ENCODE results near the gene UMAD1.

Gene UMAD1

DNA sequence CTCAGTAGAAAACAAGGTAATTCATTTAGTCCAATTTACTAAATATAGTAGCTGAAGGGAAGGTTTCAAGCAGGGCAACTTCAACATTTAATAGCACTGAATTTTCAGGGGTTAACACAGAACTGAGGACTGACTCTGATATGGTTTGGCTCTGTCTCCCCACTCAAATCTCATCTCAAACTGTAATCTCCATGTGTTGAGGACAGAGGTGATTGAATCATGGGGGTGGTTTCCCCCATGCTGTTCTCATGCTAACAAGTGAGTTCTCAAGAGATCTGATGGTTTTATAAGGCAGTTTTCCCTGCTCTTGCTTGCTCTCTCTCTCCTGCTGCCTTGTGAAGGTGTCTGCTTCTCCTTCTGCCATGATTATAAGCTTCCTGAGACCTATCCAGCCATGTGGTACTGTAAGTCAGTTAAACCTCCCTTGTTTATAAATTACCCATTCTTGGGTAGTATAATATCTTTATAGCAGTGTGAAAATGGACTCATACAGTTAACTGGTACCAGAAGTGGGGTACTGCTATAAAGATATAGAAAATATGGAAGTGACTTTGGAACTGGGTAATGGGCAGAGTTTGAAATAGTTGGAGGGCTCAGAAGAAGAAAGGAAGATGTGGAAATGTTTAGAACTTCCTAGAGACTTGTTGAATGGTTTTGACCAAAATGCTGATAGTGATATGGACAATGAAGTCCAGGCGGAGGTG, 9.8 kb upstream of the UMAD1 start:
- no peak for DNase-seq
- Histone ChIP-seq H3K9me3 (ENCODE audit: insufficient read depth, low read length, severe bottlenecking) (no peaks in the 10 kb centered on the region), H3K27ac (ENCODE audit: low read length) (no peak overlapping the region), H3K4me3 (ENCODE audit: low read depth in 1 of 2, low read length in 2 of 2) (no peak overlapping the region), H3K4me2 (ENCODE audit: insufficient read depth, low read length) (no peak overlapping the region), H3K79me2 (ENCODE audit: insufficient read depth, low read length) (no peaks in the 10 kb centered on the region), H3K27me3 (ENCODE audit: insufficient read depth, low read length, poor library complexity) (no peaks in the 10 kb centered on the region), H4K20me1 (ENCODE audit: insufficient read depth, low read length) (no peaks in the 10 kb centered on the region), H2AFZ (ENCODE audit: low read depth, low read length) (no peak overlapping the region), H3K36me3 (ENCODE audit: insufficient read depth, low read length) (peaks cover 2% of the 10 kb centered on the region), H3K9ac (ENCODE audit: low read depth, low read length) (no peak overlapping the region), H3K4me1 (ENCODE audit: insufficient read depth, low read length) (no peaks in the 10 kb centered on the region)
- ATAC-seq (ENCODE audit: insufficient read depth, low read depth): no peak
- TF ChIP-seq EZH2 (IDR thresholded peaks at IDR 0.05; ENCODE audit: borderline replicate concordance, low read depth, low read length, severe bottlenecking): no peak
- TF ChIP-seq, protein P1, sequence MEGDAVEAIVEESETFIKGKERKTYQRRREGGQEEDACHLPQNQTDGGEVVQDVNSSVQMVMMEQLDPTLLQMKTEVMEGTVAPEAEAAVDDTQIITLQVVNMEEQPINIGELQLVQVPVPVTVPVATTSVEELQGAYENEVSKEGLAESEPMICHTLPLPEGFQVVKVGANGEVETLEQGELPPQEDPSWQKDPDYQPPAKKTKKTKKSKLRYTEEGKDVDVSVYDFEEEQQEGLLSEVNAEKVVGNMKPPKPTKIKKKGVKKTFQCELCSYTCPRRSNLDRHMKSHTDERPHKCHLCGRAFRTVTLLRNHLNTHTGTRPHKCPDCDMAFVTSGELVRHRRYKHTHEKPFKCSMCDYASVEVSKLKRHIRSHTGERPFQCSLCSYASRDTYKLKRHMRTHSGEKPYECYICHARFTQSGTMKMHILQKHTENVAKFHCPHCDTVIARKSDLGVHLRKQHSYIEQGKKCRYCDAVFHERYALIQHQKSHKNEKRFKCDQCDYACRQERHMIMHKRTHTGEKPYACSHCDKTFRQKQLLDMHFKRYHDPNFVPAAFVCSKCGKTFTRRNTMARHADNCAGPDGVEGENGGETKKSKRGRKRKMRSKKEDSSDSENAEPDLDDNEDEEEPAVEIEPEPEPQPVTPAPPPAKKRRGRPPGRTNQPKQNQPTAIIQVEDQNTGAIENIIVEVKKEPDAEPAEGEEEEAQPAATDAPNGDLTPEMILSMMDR (IDR thresholded peaks at IDR 0.05; ENCODE audit: borderline replicate concordance, extremely low read depth, low read length, poor library complexity, severe bottlenecking): no peak

DNA sequence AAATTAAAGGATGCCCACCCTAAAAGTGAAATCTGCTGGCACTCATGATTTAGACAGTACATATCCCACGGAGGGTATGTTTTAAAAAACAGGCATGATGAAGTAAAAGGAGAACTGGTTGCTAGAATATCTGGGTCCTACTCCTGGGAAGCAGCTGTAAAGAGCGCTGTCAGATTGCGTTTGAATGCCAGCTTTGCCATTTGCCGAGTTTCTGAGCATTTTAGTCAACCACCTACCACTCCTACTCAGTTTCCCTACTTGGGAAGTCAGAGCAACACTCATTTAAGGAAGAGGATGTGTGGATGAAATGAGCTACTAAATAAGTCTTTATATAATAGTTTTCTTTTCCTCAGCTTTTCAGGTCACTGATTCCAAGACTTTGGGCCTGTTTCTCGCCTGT, 1.1 kb upstream of the UMAD1 start:
- Histone ChIP-seq H3K27me3 (ENCODE audit: insufficient read depth, low read length, poor library complexity) (no peaks in the 10 kb centered on the region), H3K4me2 (ENCODE audit: insufficient read depth, low read length) (peak overlapping the region; percentile 88), H3K36me3 (ENCODE audit: insufficient read depth, low read length) (peaks cover 33% of the 10 kb centered on the region), H4K20me1 (ENCODE audit: insufficient read depth, low read length) (no peaks in the 10 kb centered on the region), H3K27ac (ENCODE audit: low read length) (peak overlapping the region; percentile 93), H3K9me3 (ENCODE audit: insufficient read depth, low read length, severe bottlenecking) (no peaks in the 10 kb centered on the region), H3K4me3 (ENCODE audit: low read depth in 1 of 2, low read length in 2 of 2) (peak overlapping the region; percentile 55 to 76), H3K79me2 (ENCODE audit: insufficient read depth, low read length) (peaks cover 44% of the 10 kb centered on the region), H3K4me1 (ENCODE audit: insufficient read depth, low read length) (peaks cover 33% of the 10 kb centered on the region), H2AFZ (ENCODE audit: low read depth, low read length) (peak overlapping the region; percentile 97), H3K9ac (ENCODE audit: low read depth, low read length) (peak overlapping the region; percentile 77)
- ATAC-seq (ENCODE audit: insufficient read depth, low read depth): no peak
- no peak for DNase-seq
- TF ChIP-seq, protein P1 (IDR thresholded peaks at IDR 0.05; ENCODE audit: borderline replicate concordance, extremely low read depth, low read length, poor library complexity, severe bottlenecking): no peak
- TF ChIP-seq EZH2 (IDR thresholded peaks at IDR 0.05; ENCODE audit: borderline replicate concordance, low read depth, low read length, severe bottlenecking): no peak

DNA sequence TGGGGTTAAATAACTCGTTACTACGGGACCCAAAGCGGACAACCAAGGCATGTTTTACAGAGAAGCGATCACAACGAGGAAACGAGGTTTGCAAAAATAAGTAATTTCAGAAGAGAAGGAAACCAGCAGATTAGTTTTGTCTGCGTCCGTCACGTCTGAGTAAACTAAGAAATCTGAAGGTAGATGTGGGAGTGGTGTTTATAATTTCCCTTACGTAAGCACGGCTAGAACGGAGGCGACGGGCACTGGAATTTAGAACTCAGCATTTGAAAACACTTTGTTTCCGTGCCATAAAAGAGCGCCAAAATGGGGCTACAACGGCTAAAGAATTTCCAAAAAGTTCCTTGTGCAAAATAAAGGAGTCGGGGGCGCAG, 718 bp upstream of the UMAD1 start:
- Histone ChIP-seq H3K4me1 (ENCODE audit: insufficient read depth, low read length) (peaks cover 33% of the 10 kb centered on the region), H3K79me2 (ENCODE audit: insufficient read depth, low read length) (peaks cover 44% of the 10 kb centered on the region), H3K27me3 (ENCODE audit: insufficient read depth, low read length, poor library complexity) (no peaks in the 10 kb centered on the region), H3K4me3 (ENCODE audit: low read depth in 1 of 2, low read length in 2 of 2) (peak overlapping the region; percentile 55 to 76), H4K20me1 (ENCODE audit: insufficient read depth, low read length) (no peaks in the 10 kb centered on the region), H3K36me3 (ENCODE audit: insufficient read depth, low read length) (peaks cover 33% of the 10 kb centered on the region), H2AFZ (ENCODE audit: low read depth, low read length) (peak overlapping the region; percentile 97), H3K9me3 (ENCODE audit: insufficient read depth, low read length, severe bottlenecking) (no peaks in the 10 kb centered on the region), H3K27ac (ENCODE audit: low read length) (peak overlapping the region; percentile 93), H3K9ac (ENCODE audit: low read depth, low read length) (peak overlapping the region; percentile 77), H3K4me2 (ENCODE audit: insufficient read depth, low read length) (peak overlapping the region; percentile 88)
- no peak for ATAC-seq (ENCODE audit: insufficient read depth, low read depth)
- DNase-seq: no peak
- no peak for TF ChIP-seq EZH2 (IDR thresholded peaks at IDR 0.05; ENCODE audit: borderline replicate concordance, low read depth, low read length, severe bottlenecking)
- TF ChIP-seq, protein P1 (IDR thresholded peaks at IDR 0.05; ENCODE audit: borderline replicate concordance, extremely low read depth, low read length, poor library complexity, severe bottlenecking): no peak

All from DND-41 (cell line).